ENCODE measurements around the gene GLE1. TPM values are rescaled to one million over a fixed set of nuclear protein-coding genes. Genes with fewer than 3 reads are reported as not detected.

The GLE1 gene
- total and polyA plus RNA-seq, 2 donors from 2014 or later = 15.6 to 22.8 TPM

GRCh38 chr9:128532581-128532980, 28.1 kb downstream of the GLE1 start:
- no peaks in the 10 kb centered on the region for H3K9me3 ChIP-seq (ENCODE audit: control insufficient read depth in 2 of 3, insufficient read depth in 1 of 3, low read length in 3 of 3)
- FAIRE-seq (no peak), DNase-seq (no peak)
- H3K27me3 ChIP-seq (ENCODE audit: control insufficient read depth, insufficient read depth, low read length) = no peaks in the 10 kb centered on the region
- intact Hi-C loops (cut with DNase I) = no loop called here
- H3K4me1 ChIP-seq (ENCODE audit: control insufficient read depth in 2 of 3, insufficient read depth in 2 of 3, low read depth in 1 of 3, low read length in 3 of 3) = no peaks in the 10 kb centered on the region
- H3K9ac ChIP-seq (ENCODE audit: low read length in 3 of 3) = no peak overlapping the region
- no peak overlapping the region for H3K4me3 ChIP-seq (ENCODE audit: low read length in 3 of 3)
- no peak overlapping the region for H3K27ac ChIP-seq (ENCODE audit: low read depth in 2 of 2, low read length in 2 of 2)
- TF ChIP-seq, protein P1, sequence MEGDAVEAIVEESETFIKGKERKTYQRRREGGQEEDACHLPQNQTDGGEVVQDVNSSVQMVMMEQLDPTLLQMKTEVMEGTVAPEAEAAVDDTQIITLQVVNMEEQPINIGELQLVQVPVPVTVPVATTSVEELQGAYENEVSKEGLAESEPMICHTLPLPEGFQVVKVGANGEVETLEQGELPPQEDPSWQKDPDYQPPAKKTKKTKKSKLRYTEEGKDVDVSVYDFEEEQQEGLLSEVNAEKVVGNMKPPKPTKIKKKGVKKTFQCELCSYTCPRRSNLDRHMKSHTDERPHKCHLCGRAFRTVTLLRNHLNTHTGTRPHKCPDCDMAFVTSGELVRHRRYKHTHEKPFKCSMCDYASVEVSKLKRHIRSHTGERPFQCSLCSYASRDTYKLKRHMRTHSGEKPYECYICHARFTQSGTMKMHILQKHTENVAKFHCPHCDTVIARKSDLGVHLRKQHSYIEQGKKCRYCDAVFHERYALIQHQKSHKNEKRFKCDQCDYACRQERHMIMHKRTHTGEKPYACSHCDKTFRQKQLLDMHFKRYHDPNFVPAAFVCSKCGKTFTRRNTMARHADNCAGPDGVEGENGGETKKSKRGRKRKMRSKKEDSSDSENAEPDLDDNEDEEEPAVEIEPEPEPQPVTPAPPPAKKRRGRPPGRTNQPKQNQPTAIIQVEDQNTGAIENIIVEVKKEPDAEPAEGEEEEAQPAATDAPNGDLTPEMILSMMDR (IDR thresholded peaks at IDR 0.05; ENCODE audit: borderline replicate concordance, extremely low read depth, insufficient read depth) = no peak
- H3K36me3 ChIP-seq (ENCODE audit: control insufficient read depth in 2 of 3, insufficient read depth in 3 of 3, low read length in 3 of 3) = peaks cover 0 to 31% (median 20%) of the 10 kb centered on the region in 3 donors

GRCh38 chr9:128540634-128541360, 36.3 kb downstream of the GLE1 start:
- H3K27ac ChIP-seq (ENCODE audit: low read depth in 2 of 2, low read length in 2 of 2) = no peak overlapping the region
- no peaks in the 10 kb centered on the region for H3K9me3 ChIP-seq (ENCODE audit: control insufficient read depth in 2 of 3, insufficient read depth in 1 of 3, low read length in 3 of 3)
- DNase-seq (no peak), FAIRE-seq (no peak)
- H3K4me1 ChIP-seq (ENCODE audit: control insufficient read depth in 2 of 3, insufficient read depth in 2 of 3, low read depth in 1 of 3, low read length in 3 of 3) = no peaks in the 10 kb centered on the region
- H3K9ac ChIP-seq (ENCODE audit: low read length in 3 of 3) = no peak overlapping the region
- TF ChIP-seq, protein P1 (IDR thresholded peaks at IDR 0.05; ENCODE audit: borderline replicate concordance, extremely low read depth, insufficient read depth) = no peak
- intact Hi-C loops (cut with DNase I) = no loop called here
- H3K4me3 ChIP-seq (ENCODE audit: low read length in 3 of 3) = no peak overlapping the region
- no peaks in the 10 kb centered on the region for H3K27me3 ChIP-seq (ENCODE audit: control insufficient read depth, insufficient read depth, low read length)
- H3K36me3 ChIP-seq (ENCODE audit: control insufficient read depth in 2 of 3, insufficient read depth in 3 of 3, low read length in 3 of 3) = peaks cover 4 to 55% (median 36%) of the 10 kb centered on the region in 3 donors

DNA sequence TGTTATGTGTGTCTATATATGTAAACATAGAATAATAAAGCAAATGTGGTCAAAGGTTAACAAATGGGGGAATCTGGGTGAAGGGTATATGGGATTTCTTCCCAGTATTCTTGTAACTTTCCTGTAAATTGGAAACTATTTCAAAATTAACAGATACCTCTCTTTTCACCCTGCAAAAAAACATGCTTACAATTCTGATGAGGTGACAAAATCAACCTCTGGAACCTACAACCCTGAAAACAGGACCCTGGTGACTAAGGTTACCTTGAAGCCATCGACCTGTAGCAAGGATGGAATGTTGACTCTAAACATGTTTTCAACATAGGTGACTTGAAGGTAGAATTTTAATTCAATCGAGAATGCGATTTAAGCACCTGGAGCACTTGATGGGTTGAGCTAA, 42.0 kb downstream of the GLE1 start:
- TF ChIP-seq, protein P1 (IDR thresholded peaks at IDR 0.05; ENCODE audit: borderline replicate concordance, extremely low read depth, insufficient read depth) = no peak
- Histone ChIP-seq H3K4me1 (ENCODE audit: control insufficient read depth in 2 of 3, insufficient read depth in 2 of 3, low read depth in 1 of 3, low read length in 3 of 3) (peaks cover 5 to 15% (median 5%) of the 10 kb centered on the region in 3 donors), H3K4me3 (ENCODE audit: low read length in 3 of 3) (no peak overlapping the region), H3K9ac (ENCODE audit: low read length in 3 of 3) (no peak overlapping the region), H3K36me3 (ENCODE audit: control insufficient read depth in 2 of 3, insufficient read depth in 3 of 3, low read length in 3 of 3) (peaks cover 0 to 8% (median 4%) of the 10 kb centered on the region in 3 donors), H3K27ac (ENCODE audit: low read depth in 2 of 2, low read length in 2 of 2) (no peak overlapping the region), H3K27me3 (ENCODE audit: control insufficient read depth, insufficient read depth, low read length) (no peaks in the 10 kb centered on the region), H3K9me3 (ENCODE audit: control insufficient read depth in 2 of 3, insufficient read depth in 1 of 3, low read length in 3 of 3) (no peaks in the 10 kb centered on the region)
- DNase-seq (no peak), FAIRE-seq (no peak)
- intact Hi-C loops (cut with DNase I) = no loop called here
